NCI-H460 (cell line): ENCODE results near the gene ARHGEF38. TPM values are rescaled to one million over a fixed set of nuclear protein-coding genes. Genes with fewer than 3 reads are reported as not detected.

ENCODE experiments used
- DNase-seq: peaks from one replicate; pipeline ENCODE4 v3.0.0-alpha.2; 2016; ENCODE audit warnings: low read depth; ENCODE audit errors: extremely low read depth
- total RNA-seq: library from RNA; depleted of rRNA; stranded (reverse); fragments of >200 nt; shearing (Covaris generic); gene quantifications from 2 replicates; pipeline ENCODE4 v1.2.3, GENCODE V29; 2014

The ARHGEF38 gene
- total RNA-seq, 1 experiment from 2014 or later: 0.02 TPM

- no peak for DNase-seq
Observed at GRCh38 chr4:105558277-105558676, 5.9 kb downstream of the ARHGEF38 start.

GRCh38 chr4:105560421-105560848 is 8.0 kb downstream of the ARHGEF38 start:
- no peak for DNase-seq

GRCh38 chr4:105563352-105563751 is 10.9 kb downstream of the ARHGEF38 start:
- DNase-seq: no peak

- DNase-seq: no peak
Observed at GRCh38 chr4:105568584-105568983, 16.2 kb downstream of the ARHGEF38 start.

GRCh38 chr4:105569057-105569865 is 16.8 kb downstream of the ARHGEF38 start:
- DNase-seq: no peak

- DNase-seq: no peak
Observed at GRCh38 chr4:105569866-105570236, 17.4 kb downstream of the ARHGEF38 start.

- no peak for DNase-seq
Observed at GRCh38 chr4:105572296-105572695, 19.9 kb downstream of the ARHGEF38 start.

GRCh38 chr4:105586638-105587328 is 34.4 kb downstream of the ARHGEF38 start:
- DNase-seq: no peak

- DNase-seq: no peak
Observed at GRCh38 chr4:105587841-105588240, 35.4 kb downstream of the ARHGEF38 start.

GRCh38 chr4:105588252-105588651 is 35.8 kb downstream of the ARHGEF38 start:
- no peak for DNase-seq

- no peak for DNase-seq
Observed at GRCh38 chr4:105591573-105591972, 39.2 kb downstream of the ARHGEF38 start.

- DNase-seq: no peak
Observed at GRCh38 chr4:105594099-105595010, 41.9 kb downstream of the ARHGEF38 start.

- no peak for DNase-seq
Observed at GRCh38 chr4:105596684-105597083, 44.3 kb downstream of the ARHGEF38 start.

- no peak for DNase-seq
Observed at GRCh38 chr4:105598052-105598451, 45.6 kb downstream of the ARHGEF38 start.

- DNase-seq: no peak
Observed at GRCh38 chr4:105598787-105599186, 46.4 kb downstream of the ARHGEF38 start.

GRCh38 chr4:105599482-105599881 is 47.1 kb downstream of the ARHGEF38 start:
- DNase-seq: no peak

GRCh38 chr4:105599932-105600655 is 47.7 kb downstream of the ARHGEF38 start:
- no peak for DNase-seq

- DNase-seq: no peak
Observed at GRCh38 chr4:105600951-105601350, 48.5 kb downstream of the ARHGEF38 start.

GRCh38 chr4:105601406-105601805 is 49.0 kb downstream of the ARHGEF38 start:
- DNase-seq: no peak

- DNase-seq: no peak
Observed at GRCh38 chr4:105603158-105603557, 50.7 kb downstream of the ARHGEF38 start.
